ENCODE measurements around the gene DPYSL3. TPM values are rescaled to one million over a fixed set of nuclear protein-coding genes. Genes with fewer than 3 reads are reported as not detected.

Gene DPYSL3
- total RNA-seq, 1 donor from 2014 or later = 165 TPM

GRCh38 chr5:147460380-147460779 lies 49.5 kb downstream of the DPYSL3 start:
- TF ChIP-seq CTCF (IDR thresholded peaks at IDR 0.05; ENCODE audit: unreplicated experiment) = no peak
- peaks cover 9% of the 10 kb centered on the region for H3K4me1 Mint-ChIP-seq
- H3K4me3 Mint-ChIP-seq = no peak overlapping the region

GRCh38 chr5:147458581-147458980 lies 51.3 kb downstream of the DPYSL3 start:
- no peak for DNase-seq (ENCODE audit: low spot score in 2 of 2, unreplicated experiment in 2 of 2)
- no peak overlapping the region for H3K27ac Mint-ChIP-seq
- H3K27me3 Mint-ChIP-seq (ENCODE audit: low read depth) = no peaks in the 10 kb centered on the region
- H3K4me3 Mint-ChIP-seq = no peak overlapping the region
- peaks cover 21% of the 10 kb centered on the region for H3K4me1 Mint-ChIP-seq
- TF ChIP-seq CTCF (IDR thresholded peaks at IDR 0.05; ENCODE audit: unreplicated experiment) = no peak
- no peaks in the 10 kb centered on the region for H3K36me3 Mint-ChIP-seq
- H3K9me3 Mint-ChIP-seq = peaks cover 11% of the 10 kb centered on the region

More at GRCh38 chr5:147460380-147460779, 49.5 kb downstream of the DPYSL3 start:
- no peak for DNase-seq (ENCODE audit: low spot score in 2 of 2, unreplicated experiment in 2 of 2)
- no peaks in the 10 kb centered on the region for H3K27me3 Mint-ChIP-seq (ENCODE audit: low read depth)
- H3K27ac Mint-ChIP-seq = no peak overlapping the region
- H3K9me3 Mint-ChIP-seq = peaks cover 11% of the 10 kb centered on the region
- no peaks in the 10 kb centered on the region for H3K36me3 Mint-ChIP-seq

- Mint-ChIP-seq H3K36me3 (no peaks in the 10 kb centered on the region), H3K4me3 (no peak overlapping the region), H3K9me3 (peaks cover 6% of the 10 kb centered on the region), H3K27me3 (ENCODE audit: low read depth) (no peaks in the 10 kb centered on the region), H3K4me1 (peaks cover 37% of the 10 kb centered on the region), H3K27ac (peak overlapping the region; percentile 95)
- DNase-seq (ENCODE audit: low spot score in 2 of 2, unreplicated experiment in 2 of 2) = no peak
- no peak for TF ChIP-seq CTCF (IDR thresholded peaks at IDR 0.05; ENCODE audit: unreplicated experiment)
These were observed 53.9 kb downstream of the DPYSL3 start for GRCh38 chr5:147455822-147456450.

GRCh38 chr5:147454996-147455677 lies 54.7 kb downstream of the DPYSL3 start:
- Mint-ChIP-seq H3K27ac (peak overlapping the region; percentile 95), H3K36me3 (no peaks in the 10 kb centered on the region), H3K4me3 (peak overlapping the region; percentile 91), H3K9me3 (peaks cover under 1% of the 10 kb centered on the region), H3K4me1 (peaks cover 43% of the 10 kb centered on the region), H3K27me3 (ENCODE audit: low read depth) (no peaks in the 10 kb centered on the region)
- TF ChIP-seq CTCF (IDR thresholded peaks at IDR 0.05; ENCODE audit: unreplicated experiment) = no peak
- no peak for DNase-seq (ENCODE audit: low spot score in 2 of 2, unreplicated experiment in 2 of 2)

GRCh38 chr5:147453875-147454814 lies 55.7 kb downstream of the DPYSL3 start:
- peak overlapping the region; percentile 91 for H3K4me3 Mint-ChIP-seq
- H3K9me3 Mint-ChIP-seq = no peaks in the 10 kb centered on the region
- peak; percentile 92 to 96 for DNase-seq (ENCODE audit: low spot score in 2 of 2, unreplicated experiment in 2 of 2)
- peak overlapping the region; percentile 95 for H3K27ac Mint-ChIP-seq
- peaks cover 53% of the 10 kb centered on the region for H3K4me1 Mint-ChIP-seq
- H3K36me3 Mint-ChIP-seq = no peaks in the 10 kb centered on the region
- TF ChIP-seq CTCF (IDR thresholded peaks at IDR 0.05; ENCODE audit: unreplicated experiment) = peak; percentile 97
- no peaks in the 10 kb centered on the region for H3K27me3 Mint-ChIP-seq (ENCODE audit: low read depth)

All from mesothelial cell of epicardium (in vitro differentiated cells).